ENCODE data around the gene GMDS.

DNA sequence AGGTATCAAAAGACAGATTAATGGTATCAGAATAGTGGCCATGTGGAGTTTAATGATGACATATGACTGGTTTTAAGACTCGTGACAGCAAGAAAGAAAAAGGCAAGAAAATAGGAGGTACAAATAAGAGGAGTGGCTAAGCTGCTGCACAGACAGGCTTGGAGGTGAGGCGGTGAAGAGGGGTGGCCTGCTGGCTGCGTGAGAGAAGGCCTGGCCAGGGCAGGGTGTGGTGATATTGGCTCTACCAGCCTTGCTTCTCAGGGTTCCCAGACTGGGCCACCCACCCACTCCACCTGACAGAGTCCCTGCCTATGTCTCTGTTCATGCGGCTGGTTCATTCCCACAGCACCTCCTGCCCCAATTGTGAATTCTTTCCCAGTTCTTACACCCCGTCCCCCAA lies 529.0 kb downstream of the GMDS start:
- TF ChIP-seq, protein P1, sequence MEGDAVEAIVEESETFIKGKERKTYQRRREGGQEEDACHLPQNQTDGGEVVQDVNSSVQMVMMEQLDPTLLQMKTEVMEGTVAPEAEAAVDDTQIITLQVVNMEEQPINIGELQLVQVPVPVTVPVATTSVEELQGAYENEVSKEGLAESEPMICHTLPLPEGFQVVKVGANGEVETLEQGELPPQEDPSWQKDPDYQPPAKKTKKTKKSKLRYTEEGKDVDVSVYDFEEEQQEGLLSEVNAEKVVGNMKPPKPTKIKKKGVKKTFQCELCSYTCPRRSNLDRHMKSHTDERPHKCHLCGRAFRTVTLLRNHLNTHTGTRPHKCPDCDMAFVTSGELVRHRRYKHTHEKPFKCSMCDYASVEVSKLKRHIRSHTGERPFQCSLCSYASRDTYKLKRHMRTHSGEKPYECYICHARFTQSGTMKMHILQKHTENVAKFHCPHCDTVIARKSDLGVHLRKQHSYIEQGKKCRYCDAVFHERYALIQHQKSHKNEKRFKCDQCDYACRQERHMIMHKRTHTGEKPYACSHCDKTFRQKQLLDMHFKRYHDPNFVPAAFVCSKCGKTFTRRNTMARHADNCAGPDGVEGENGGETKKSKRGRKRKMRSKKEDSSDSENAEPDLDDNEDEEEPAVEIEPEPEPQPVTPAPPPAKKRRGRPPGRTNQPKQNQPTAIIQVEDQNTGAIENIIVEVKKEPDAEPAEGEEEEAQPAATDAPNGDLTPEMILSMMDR (IDR thresholded peaks at IDR 0.05), result no peak
- TF ChIP-seq IRF3 (IDR thresholded peaks at IDR 0.05; ENCODE audit: low read depth, low read length) (no peak), RXRA (IDR thresholded peaks at IDR 0.05; ENCODE audit: borderline replicate concordance, low read depth) (no peak), JUND (IDR thresholded peaks at IDR 0.05) (no peak), EP300 (IDR thresholded peaks at IDR 0.05; ENCODE audit: borderline replicate concordance in 1 of 2, low read depth in 1 of 2, low read length in 1 of 2) (no peak)

Measured in SK-N-SH (cell line).